ENCODE data around the gene DMAC2L. TPM values are rescaled to one million over a fixed set of nuclear protein-coding genes. Genes with fewer than 3 reads are reported as not detected.
"Not testable (repeated sequence)": the region's sequence is repeated elsewhere in the genome, so short reads cannot be mapped to it uniquely, and the experiment has no call there.

The DMAC2L gene
- total RNA-seq, 1 experiment from 2014 or later, result 7.7 TPM

GRCh38 chr14:50354527-50354926 lies 42.4 kb downstream of the DMAC2L start:
- no peak for DNase-seq (ENCODE audit: low spot score)

- DNase-seq (ENCODE audit: low spot score), result no peak
Measured at GRCh38 chr14:50355692-50356091, 43.6 kb downstream of the DMAC2L start.

- not testable (repeated sequence) for DNase-seq (ENCODE audit: low spot score)
Measured at GRCh38 chr14:50356283-50356682, 44.2 kb downstream of the DMAC2L start.

- DNase-seq (ENCODE audit: low spot score), result no peak
Measured at GRCh38 chr14:50357124-50357523, 45.0 kb downstream of the DMAC2L start.

- DNase-seq (ENCODE audit: low spot score), result no peak
Measured at GRCh38 chr14:50357753-50358395, 45.8 kb downstream of the DMAC2L start.

GRCh38 chr14:50359631-50360030 lies 47.5 kb downstream of the DMAC2L start:
- DNase-seq (ENCODE audit: low spot score), result no peak

- DNase-seq (ENCODE audit: low spot score), result no peak
Measured at GRCh38 chr14:50360093-50360492, 48.0 kb downstream of the DMAC2L start.

- DNase-seq (ENCODE audit: low spot score), result no peak
Measured at GRCh38 chr14:50360851-50361250, 48.7 kb downstream of the DMAC2L start.

- not testable (repeated sequence) for DNase-seq (ENCODE audit: low spot score)
Measured at GRCh38 chr14:50361473-50362403, 49.6 kb downstream of the DMAC2L start.

- no peak for DNase-seq (ENCODE audit: low spot score)
Measured at GRCh38 chr14:50362764-50363713, 50.9 kb downstream of the DMAC2L start.

GRCh38 chr14:50363714-50364111 lies 51.6 kb downstream of the DMAC2L start:
- DNase-seq (ENCODE audit: low spot score), result peak; percentile 34

- no peak for DNase-seq (ENCODE audit: low spot score)
Measured at GRCh38 chr14:50364792-50365191, 52.7 kb downstream of the DMAC2L start.

- DNase-seq (ENCODE audit: low spot score), result not testable (repeated sequence)
Measured at GRCh38 chr14:50365572-50365971, 53.4 kb downstream of the DMAC2L start.

GRCh38 chr14:50366115-50366514 lies 54.0 kb downstream of the DMAC2L start:
- DNase-seq (ENCODE audit: low spot score), result no peak

- no peak for DNase-seq (ENCODE audit: low spot score)
Measured at GRCh38 chr14:50366589-50366988, 54.5 kb downstream of the DMAC2L start.

- DNase-seq (ENCODE audit: low spot score), result no peak
Measured at GRCh38 chr14:50371546-50371945, 59.4 kb downstream of the DMAC2L start.

GRCh38 chr14:50373959-50374358 lies 61.8 kb downstream of the DMAC2L start:
- DNase-seq (ENCODE audit: low spot score), result no peak

GRCh38 chr14:50375760-50376159 lies 63.6 kb downstream of the DMAC2L start:
- DNase-seq (ENCODE audit: low spot score), result no peak
